Stimulated activated CD4-positive, alpha-beta T cell treated with anti-CD3 and anti-CD28 coated beads, Interleukin-2, amount 100 ng/mL, for 48 hours (primary cell): ENCODE results near the gene GPLD1.

Source experiments
- DNase-seq, 2 donors: peaks; one replicate each; pipeline ENCODE4 v3.0.0-alpha.2; 2020

The GPLD1 gene

DNA sequence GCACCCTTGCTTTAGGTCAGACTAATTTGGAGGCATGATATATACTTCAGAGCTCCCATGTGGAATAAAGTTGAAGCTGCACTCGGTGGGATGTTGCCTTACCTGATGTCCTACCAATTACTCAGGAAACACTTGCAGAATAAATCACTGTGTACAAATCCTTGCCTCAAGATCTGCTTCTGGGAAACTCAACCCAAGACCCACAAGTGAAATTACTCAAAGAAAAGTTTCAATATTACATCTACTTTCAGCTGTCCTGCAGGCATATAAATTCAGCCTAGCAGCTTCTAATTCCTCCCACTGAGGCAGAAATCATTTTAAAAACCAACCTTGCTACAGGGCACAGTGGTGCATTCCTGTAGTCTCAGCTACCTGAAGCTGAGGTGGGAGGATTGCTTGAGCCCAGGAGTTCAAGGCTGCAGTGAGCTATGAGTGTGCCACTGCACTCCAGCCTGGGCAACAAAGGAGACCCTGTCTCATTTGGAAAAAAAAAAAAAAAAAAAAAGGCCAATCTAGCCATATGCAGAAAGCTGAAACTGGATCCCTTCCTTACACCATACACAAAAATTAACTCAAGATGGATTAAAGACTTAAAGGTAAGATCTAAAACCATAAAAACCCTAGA is 110.8 kb downstream of the GPLD1 start:
- no peak for DNase-seq
